ENCODE results near the gene CCDC33. TPM values are rescaled to one million over a fixed set of nuclear protein-coding genes. Genes with fewer than 3 reads are reported as not detected.
"Not testable (repeated sequence)": the region's sequence is repeated elsewhere in the genome, so short reads cannot be mapped to it uniquely, and the experiment has no call there.

CCDC33 gene
- total and polyA plus RNA-seq, 8 donors = not detected

- H3K27ac ChIP-seq = no peak overlapping the region
- H3K27me3 ChIP-seq = no peaks in the 10 kb centered on the region
- ATAC-seq = no peak
- intact Hi-C loops (cut with DNase I) = no loop called here
- no peaks in the 10 kb centered on the region for H3K9me3 ChIP-seq
- H3K4me3 ChIP-seq = no peak overlapping the region
- DNase-seq = no peak
- no peaks in the 10 kb centered on the region for H3K36me3 ChIP-seq
- WGBS, 2 donors = 66 to 68% methylated on average over 14 of the region's 14 CpGs
- no peak for TF ChIP-seq CTCF (IDR thresholded peaks at IDR 0.05)
- FAIRE-seq = no peak
- no peaks in the 10 kb centered on the region for H3K4me1 ChIP-seq
Measured at GRCh38 chr15:74350295-74351275, 114.5 kb downstream of the CCDC33 start.

- no peak for DNase-seq
- no peak for ATAC-seq
- Histone ChIP-seq H3K9me3 (no peaks in the 10 kb centered on the region), H3K4me1 (no peaks in the 10 kb centered on the region), H3K4me3 (no peak overlapping the region), H3K36me3 (no peaks in the 10 kb centered on the region), H3K27ac (no peak overlapping the region), H3K27me3 (no peaks in the 10 kb centered on the region)
- intact Hi-C loops (cut with DNase I) = no loop called here
- no peak for FAIRE-seq
- no peak for TF ChIP-seq CTCF (IDR thresholded peaks at IDR 0.05)
- 38 to 40% methylated on average over 3 of the region's 3 CpGs for WGBS, 2 donors
Measured at GRCh38 chr15:74351670-74352069, 115.5 kb downstream of the CCDC33 start.

GRCh38 chr15:74352393-74352910, 116.3 kb downstream of the CCDC33 start:
- Histone ChIP-seq H3K36me3 (no peaks in the 10 kb centered on the region), H3K4me1 (no peaks in the 10 kb centered on the region), H3K27ac (no peak overlapping the region), H3K27me3 (no peaks in the 10 kb centered on the region), H3K9me3 (no peaks in the 10 kb centered on the region), H3K4me3 (no peak overlapping the region)
- TF ChIP-seq CTCF (IDR thresholded peaks at IDR 0.05) = no peak
- 74 to 77% methylated on average over 3 of the region's 3 CpGs for WGBS, 2 donors
- FAIRE-seq (no peak), DNase-seq (no peak), ATAC-seq (no peak)
- intact Hi-C loops (cut with DNase I) = no loop called here

- H3K4me1 ChIP-seq; H3K27ac ChIP-seq; FAIRE-seq; H3K27me3 ChIP-seq; H3K9me3 ChIP-seq; H3K4me3 ChIP-seq; H3K36me3 ChIP-seq; DNase-seq; ATAC-seq; intact Hi-C loops (cut with DNase I): not testable (repeated sequence)
- WGBS, 2 donors = 83 to 89% methylated on average over 2 of the region's 2 CpGs
Measured at GRCh38 chr15:74353992-74354391, 117.9 kb downstream of the CCDC33 start.

- WGBS, 2 donors = 70 to 77% methylated on average over 6 of the region's 6 CpGs
- DNase-seq; H3K4me1 ChIP-seq; H3K27me3 ChIP-seq; H3K27ac ChIP-seq; FAIRE-seq; intact Hi-C loops (cut with DNase I); H3K4me3 ChIP-seq; H3K36me3 ChIP-seq; H3K9me3 ChIP-seq; ATAC-seq: not testable (repeated sequence)
Measured at GRCh38 chr15:74356050-74356449, 119.9 kb downstream of the CCDC33 start.

GRCh38 chr15:74357514-74357913, 121.4 kb downstream of the CCDC33 start:
- DNase-seq; H3K27me3 ChIP-seq; H3K4me3 ChIP-seq; intact Hi-C loops (cut with DNase I); H3K36me3 ChIP-seq; ATAC-seq; H3K4me1 ChIP-seq; H3K27ac ChIP-seq; FAIRE-seq; H3K9me3 ChIP-seq: not testable (repeated sequence)
- 80 to 92% methylated on average over 7 of the region's 7 CpGs for WGBS, 2 donors

GRCh38 chr15:74359376-74359775, 123.2 kb downstream of the CCDC33 start:
- FAIRE-seq; H3K9me3 ChIP-seq; H3K36me3 ChIP-seq; H3K4me3 ChIP-seq; intact Hi-C loops (cut with DNase I); DNase-seq; H3K27me3 ChIP-seq; H3K27ac ChIP-seq; ATAC-seq; H3K4me1 ChIP-seq: not testable (repeated sequence)
- 60 to 70% methylated on average over 6 of the region's 6 CpGs for WGBS, 2 donors

- H3K27ac ChIP-seq; intact Hi-C loops (cut with DNase I); H3K36me3 ChIP-seq; H3K9me3 ChIP-seq; FAIRE-seq; DNase-seq; H3K27me3 ChIP-seq; H3K4me1 ChIP-seq; ATAC-seq; H3K4me3 ChIP-seq: not testable (repeated sequence)
- WGBS, 2 donors = 30 to 45% methylated on average over 1 of the region's 1 CpG
Measured at GRCh38 chr15:74360855-74361254, 124.7 kb downstream of the CCDC33 start.
